Stomach (tissue), 9 donors: ENCODE measurements around the gene TUBA4B. TPM values are rescaled to one million over a fixed set of nuclear protein-coding genes. Genes with fewer than 3 reads are reported as not detected.

Experiments used
- DNase-seq, 2 donors: peaks; one replicate each; pipeline versions ENCODE4 v3.0.0 to v3.0.0-alpha.2; 2013 to 2019
- H3K27ac ChIP-seq, 5 donors: fragments of 200-600 bp in 4 of 5; sonication (generic) in 4 of 5; one replicate each; pipeline ENCODE4 v1.5.1; 2013 to 2019; ENCODE audit warnings: mild to moderate bottlenecking in 1 of 5, moderate library complexity in 1 of 5
- H3K27me3 ChIP-seq, 3 donors: fragments of 200-600 bp; sonication (generic); one replicate each; pipeline ENCODE4 v1.5.1; 2017 to 2019; ENCODE audit warnings: mixed run types in 1 of 3
- H3K36me3 ChIP-seq, 4 donors: fragments of 200-600 bp; sonication (generic); 1 replicate in 3 of 4; 2 replicates in 1 of 4; pipeline ENCODE4 v1.5.1; 2016 to 2019
- H3K4me1 ChIP-seq, 4 donors: fragments of 200-600 bp; sonication (generic); one replicate each; pipeline ENCODE4 v1.5.1; 2016 to 2019
- H3K4me3 ChIP-seq, 4 donors: fragments of 200-600 bp; sonication (generic) in 3 of 4; one replicate each; pipeline ENCODE4 v1.5.1; 2016 to 2019; ENCODE audit warnings: mild to moderate bottlenecking in 1 of 4
- H3K9me3 ChIP-seq, 4 donors: fragments of 200-600 bp; sonication (generic); one replicate each; pipeline ENCODE4 v1.5.1; 2016 to 2019
- CTCF ChIP-seq, 7 experiments: fragments of 450-650 bp in 4 of 7; fragments of 200-600 bp in 3 of 7; sonication (generic) in 3 of 7; IDR thresholded peaks; one replicate each; pipeline ENCODE4 v1.5.1; 2016 to 2019; ENCODE audit warnings: antibody characterized with exemption in 7 of 7, control low read depth in 2 of 7, mild to moderate bottlenecking in 1 of 7
- EP300 ChIP-seq: sonication (generic); formaldehyde crosslinking; IDR thresholded peaks from one replicate; pipeline ENCODE4 v1.6.1; 2017; ENCODE audit warnings: antibody characterized with exemption
- POLR2A ChIP-seq, 4 donors: fragments of 450-650 bp; IDR thresholded peaks; one replicate each; pipeline ENCODE4 v1.6.1; 2016; ENCODE audit warnings: antibody characterized with exemption in 4 of 4, control low read depth in 2 of 4, mild to moderate bottlenecking in 1 of 4, moderate library complexity in 1 of 4
- POLR2AphosphoS5 ChIP-seq, 3 donors: sonication (generic); formaldehyde crosslinking; IDR thresholded peaks; one replicate each; pipeline ENCODE4 v1.6.1; 2016; ENCODE audit warnings: antibody characterized with exemption in 3 of 3
- WGBS, 5 donors: extraction: QIAGEN DNeasy Blood & Tissue Kit in 3 of 5; methylation state at CpG; one replicate each; pipeline versions ENCODE4 v1.1.5 to v1.1.7; 2013 to 2018; 5-methylcytosine and 5-hydroxymethylcytosine counted together
- intact Hi-C: fragments of 100-400 bp; cut with DNase I; formaldehyde crosslinking; loops from one replicate; pipeline ENCODE4 v1.15.1; 2023; ENCODE audit warnings: low total_unique reads
- polyA plus RNA-seq, 3 donors: library from polyadenylated mRNA; stranded (reverse); fragments of 200-250 nt; gene quantifications; one replicate each; pipeline ENCODE4 v1.2.3, GENCODE V29; 2013
- total RNA-seq, 5 donors: library from RNA; depleted of rRNA; stranded (reverse); fragments of >200 nt; gene quantifications; one replicate each; pipeline versions ENCODE4 v1.1.0 to v1.2.3, GENCODE V29; 2014 to 2016
- donor health status: healthy with polysubstance abuse.
- donor health status: Bipolar disorder and iron deficiency.
- donor health status: healthy.

Gene TUBA4B
- total and polyA plus RNA-seq, 8 donors: not detected

- intact Hi-C loops: no loop called here
- no peaks in the 10 kb centered on the region for H3K9me3 ChIP-seq
Observed at GRCh38 chr2:219271021-219271420, 18.0 kb downstream of the TUBA4B start.

GRCh38 chr2:219272356-219272755, 19.3 kb downstream of the TUBA4B start:
- Histone ChIP-seq H3K36me3 (no peaks in the 10 kb centered on the region), H3K4me3 (no peak overlapping the region), H3K4me1 (peaks cover under 1 to 7% (median 1%) of the 10 kb centered on the region in 4 donors), H3K27me3 (no peaks in the 10 kb centered on the region), H3K27ac (no peak overlapping the region), H3K9me3 (no peaks in the 10 kb centered on the region)
- TF ChIP-seq POLR2A (IDR thresholded peaks at IDR 0.05): no peak
- TF ChIP-seq CTCF (IDR thresholded peaks at IDR 0.05): no peak
- TF ChIP-seq POLR2AphosphoS5 (IDR thresholded peaks at IDR 0.05): no peak
- no peak for TF ChIP-seq EP300
- WGBS, 5 donors: 81 to 88% (median 84%) methylated on average over 4 of the region's 4 CpGs
- intact Hi-C loops: no loop called here
- no peak for DNase-seq

More at GRCh38 chr2:219271021-219271420, 18.0 kb downstream of the TUBA4B start:
- 67 to 92% (median 82%) methylated on average over 2 of the region's 2 CpGs for WGBS, 5 donors
- no peaks in the 10 kb centered on the region for H3K27me3 ChIP-seq
- H3K36me3 ChIP-seq: no peaks in the 10 kb centered on the region
- TF ChIP-seq EP300 (no peak), POLR2AphosphoS5 (IDR thresholded peaks at IDR 0.05) (no peak), CTCF (IDR thresholded peaks at IDR 0.05) (no peak), POLR2A (IDR thresholded peaks at IDR 0.05) (no peak)
- no peak overlapping the region for H3K27ac ChIP-seq
- H3K4me1 ChIP-seq: peaks cover 0 to 6% (median 0%) of the 10 kb centered on the region in 4 donors
- no peak for DNase-seq
- no peak overlapping the region for H3K4me3 ChIP-seq

- H3K4me3 ChIP-seq: no peak overlapping the region
- no peak for DNase-seq
- no peaks in the 10 kb centered on the region for H3K27me3 ChIP-seq
- peaks cover 6 to 14% (median 7%) of the 10 kb centered on the region in 4 donors for H3K4me1 ChIP-seq
- no peak overlapping the region for H3K27ac ChIP-seq
- H3K9me3 ChIP-seq: no peaks in the 10 kb centered on the region
- TF ChIP-seq EP300: no peak
- 60 to 77% (median 75%) methylated on average over 2 of the region's 2 CpGs for WGBS, 5 donors
- intact Hi-C loops: no loop called here
- no peaks in the 10 kb centered on the region for H3K36me3 ChIP-seq
Observed at GRCh38 chr2:219272995-219273394, 20.0 kb downstream of the TUBA4B start.

GRCh38 chr2:219273937-219274336, 20.9 kb downstream of the TUBA4B start:
- 44 to 81% (median 77%) methylated on average over 3 of the region's 3 CpGs for WGBS, 5 donors
- H3K36me3 ChIP-seq: no peaks in the 10 kb centered on the region
- intact Hi-C loops: no loop called here
- H3K4me3 ChIP-seq: no peak overlapping the region
- H3K4me1 ChIP-seq: peaks cover 12 to 22% (median 16%) of the 10 kb centered on the region in 4 donors
- H3K9me3 ChIP-seq: no peaks in the 10 kb centered on the region
- no peak for DNase-seq
- TF ChIP-seq POLR2A (IDR thresholded peaks at IDR 0.05) (no peak), EP300 (no peak), POLR2AphosphoS5 (IDR thresholded peaks at IDR 0.05) (no peak), CTCF (IDR thresholded peaks at IDR 0.05) (no peak)
- no peaks in the 10 kb centered on the region for H3K27me3 ChIP-seq
- H3K27ac ChIP-seq: peak overlapping the region in 3 of 5 donors; percentile 41 to 68 (median 53)

- DNase-seq: peak in 1 of 2 donors; percentile 71
- Histone ChIP-seq H3K9me3 (no peaks in the 10 kb centered on the region), H3K36me3 (no peaks in the 10 kb centered on the region), H3K27ac (peak overlapping the region in 3 of 5 donors; percentile 41 to 68 (median 53)), H3K4me3 (no peak overlapping the region), H3K27me3 (no peaks in the 10 kb centered on the region), H3K4me1 (peaks cover 12 to 18% (median 17%) of the 10 kb centered on the region in 4 donors)
- intact Hi-C loops: no loop called here
- 38 to 61% (median 53%) methylated on average over 3 to 6 of the region's 6 CpGs for WGBS, 5 donors
- no peak for TF ChIP-seq POLR2AphosphoS5 (IDR thresholded peaks at IDR 0.05)
- no peak for TF ChIP-seq POLR2A (IDR thresholded peaks at IDR 0.05)
- no peak for TF ChIP-seq CTCF (IDR thresholded peaks at IDR 0.05)
- no peak for TF ChIP-seq EP300
Observed at GRCh38 chr2:219274361-219274921, 21.4 kb downstream of the TUBA4B start.
